Astrocyte of the spinal cord (primary cell): Measurements from ENCODE around the gene MINDY2.
A peak's percentile ranks its signal among the peaks of the same experiment; 100 is the strongest.

Experiments
- DNase-seq: peaks from one replicate; pipeline ENCODE4 v3.0.0; 2011; ENCODE audit warnings: low read depth, low spot score
- H3K4me3 ChIP-seq: 2 replicates; pipeline ENCODE4 v1.5.1; 2011; ENCODE audit warnings: low read depth, mild to moderate bottlenecking, low read length, moderate library complexity
- CTCF ChIP-seq: IDR thresholded peaks from 2 replicates; pipeline ENCODE4 v1.5.1; 2012; ENCODE audit warnings: low read depth, mild to moderate bottlenecking, low read length, inconsistent platforms
- in situ Hi-C: cut with HindIII; loops from 2 replicates; pipeline ENCODE4 v1.10.0; 2017; ENCODE audit warnings: low sequenced_read_pairs

MINDY2 gene

GRCh38 chr15:58749532-58750337 is 21.4 kb upstream of the MINDY2 start, which contains the start of gene ADAM10:
TSS of gene ADAM10 (minus strand) at chr15:58749707. CDS start at chr15:58749534, 173 bp downstream.
- DNase-seq, result peak; percentile 100
- peak within 1 kb of the TSS; percentile 71 for H3K4me3 ChIP-seq
- no peak for TF ChIP-seq CTCF
- in situ Hi-C loops, result no loop called here

- in situ Hi-C loops, result no loop called here
- no peak for TF ChIP-seq CTCF
- H3K4me3 ChIP-seq, result no peak overlapping the region
- no peak for DNase-seq
Measured at GRCh38 chr15:58752716-58753115, 18.4 kb upstream of the MINDY2 start.

DNA sequence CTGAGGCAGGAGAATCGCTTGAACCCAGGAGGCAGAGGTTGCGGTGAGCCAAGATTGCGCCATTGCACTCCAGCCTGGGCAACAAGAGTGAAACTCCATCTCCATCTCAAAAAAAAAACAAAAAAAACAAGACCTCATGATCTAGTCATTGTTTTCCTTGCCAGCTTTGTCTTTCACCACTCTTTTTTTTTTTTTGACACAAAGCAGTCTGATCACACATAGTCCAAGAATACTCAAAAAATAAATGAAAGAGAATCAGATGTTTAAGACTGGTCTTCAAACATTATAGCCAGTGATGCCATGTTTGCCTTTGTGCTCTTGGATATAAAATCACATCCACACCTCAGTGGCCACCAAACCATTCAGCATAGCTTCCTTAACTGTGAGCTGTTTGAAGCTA is 15.8 kb upstream of the MINDY2 start:
- no peak for TF ChIP-seq CTCF
- in situ Hi-C loops, result no loop called here
- no peak overlapping the region for H3K4me3 ChIP-seq
- no peak for DNase-seq

GRCh38 chr15:58755956-58756355 is 15.1 kb upstream of the MINDY2 start:
- in situ Hi-C loops, result no loop called here
- no peak for TF ChIP-seq CTCF
- DNase-seq, result no peak
- no peak overlapping the region for H3K4me3 ChIP-seq

DNA sequence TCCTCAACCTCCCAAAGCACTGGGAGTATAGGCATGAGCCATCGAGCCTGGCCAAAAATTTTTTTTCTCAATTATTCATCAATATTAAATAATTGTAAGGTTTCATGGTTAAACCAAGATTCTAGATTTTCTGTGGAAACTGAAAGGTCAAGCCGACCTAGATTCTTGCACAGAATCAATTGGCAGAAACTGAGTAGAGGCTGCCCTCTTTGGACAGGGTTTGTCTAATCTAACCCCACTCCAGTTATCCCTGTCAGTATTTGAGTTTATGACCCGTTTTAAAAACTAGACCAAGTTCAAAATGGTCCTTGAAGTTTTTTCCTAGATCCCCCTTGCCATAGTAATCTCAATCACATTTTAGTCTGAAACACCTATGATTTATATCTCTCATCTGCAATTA is 13.0 kb upstream of the MINDY2 start:
- DNase-seq, result no peak
- TF ChIP-seq CTCF, result peak; percentile 34
- no peak overlapping the region for H3K4me3 ChIP-seq
- in situ Hi-C loops, result no loop called here

DNA sequence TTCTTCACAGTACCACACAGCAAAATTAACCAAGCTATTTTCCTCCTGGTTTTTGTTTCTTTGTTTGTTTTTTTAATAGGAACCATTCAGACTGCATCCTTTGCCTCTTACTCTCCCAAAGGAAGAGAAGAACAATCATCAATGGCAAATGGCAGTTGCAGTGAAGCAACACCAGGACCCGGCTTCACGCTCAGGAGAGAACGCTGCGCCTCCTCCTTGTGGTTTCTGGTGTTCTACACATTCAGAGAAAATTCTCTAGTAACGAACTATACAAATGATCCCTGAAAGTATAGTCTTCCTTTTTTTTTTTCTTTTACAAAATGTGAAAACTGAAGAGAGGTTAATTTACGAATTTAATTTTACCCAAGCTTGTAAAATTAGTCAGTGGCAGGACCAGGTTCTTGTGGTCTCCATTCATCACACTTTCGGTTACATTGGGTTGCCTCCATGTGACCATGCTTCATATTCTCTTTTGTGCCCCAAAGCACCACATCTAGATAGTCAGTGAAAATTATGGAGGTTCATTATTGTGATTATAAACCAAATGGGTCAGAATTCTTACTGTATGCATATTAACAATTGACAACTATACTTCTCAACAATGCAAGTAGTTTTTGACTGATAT is 10.6 kb upstream of the MINDY2 start:
- no peak for DNase-seq
- in situ Hi-C loops, result no loop called here
- H3K4me3 ChIP-seq, result no peak overlapping the region
- no peak for TF ChIP-seq CTCF
